HL-60 (cell line): ENCODE results near the gene DSN1.
"Not testable (repeated sequence)": the region's sequence is repeated elsewhere in the genome, so short reads cannot be mapped to it uniquely, and the experiment has no call there.

Source experiments
- POLR2AphosphoS5 ChIP-seq: IDR thresholded peaks from 2 replicates; pipeline ENCODE4 v1.6.1; 2012; ENCODE audit warnings: low read depth
- TF ChIP-seq, protein P1 (sequence below): IDR thresholded peaks from one replicate; pipeline ENCODE4 v1.5.1; 2011; ENCODE audit warnings: low read length, control low read depth, inconsistent platforms; ENCODE audit not compliant: insufficient read depth
- TF ChIP-seq, protein P2 (sequence below): IDR thresholded peaks from 2 replicates; pipeline ENCODE4 v1.6.1; 2012; ENCODE audit warnings: low read depth; ENCODE audit not compliant: insufficient replicate concordance

DNA sequence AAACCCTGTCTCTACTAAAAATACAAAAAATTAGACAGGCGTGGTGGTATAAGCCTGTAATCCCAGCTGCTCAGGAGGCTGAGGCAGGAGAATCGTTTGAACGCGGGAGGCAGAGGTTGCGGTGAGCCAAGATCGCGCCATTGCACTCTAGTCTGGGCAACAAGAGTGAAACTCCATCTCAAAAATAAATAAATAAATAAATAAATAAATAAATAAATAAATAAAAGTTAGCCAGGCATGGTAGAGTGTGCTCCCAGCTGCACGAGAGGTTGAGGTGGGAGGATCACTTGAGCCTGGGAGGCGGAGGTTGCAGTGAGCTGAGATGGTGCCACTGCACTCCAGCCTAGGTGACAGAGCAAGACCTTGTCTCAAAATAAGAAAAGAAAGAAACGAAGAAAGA is 25.8 kb upstream of the DSN1 start:
- TF ChIP-seq, protein P1, sequence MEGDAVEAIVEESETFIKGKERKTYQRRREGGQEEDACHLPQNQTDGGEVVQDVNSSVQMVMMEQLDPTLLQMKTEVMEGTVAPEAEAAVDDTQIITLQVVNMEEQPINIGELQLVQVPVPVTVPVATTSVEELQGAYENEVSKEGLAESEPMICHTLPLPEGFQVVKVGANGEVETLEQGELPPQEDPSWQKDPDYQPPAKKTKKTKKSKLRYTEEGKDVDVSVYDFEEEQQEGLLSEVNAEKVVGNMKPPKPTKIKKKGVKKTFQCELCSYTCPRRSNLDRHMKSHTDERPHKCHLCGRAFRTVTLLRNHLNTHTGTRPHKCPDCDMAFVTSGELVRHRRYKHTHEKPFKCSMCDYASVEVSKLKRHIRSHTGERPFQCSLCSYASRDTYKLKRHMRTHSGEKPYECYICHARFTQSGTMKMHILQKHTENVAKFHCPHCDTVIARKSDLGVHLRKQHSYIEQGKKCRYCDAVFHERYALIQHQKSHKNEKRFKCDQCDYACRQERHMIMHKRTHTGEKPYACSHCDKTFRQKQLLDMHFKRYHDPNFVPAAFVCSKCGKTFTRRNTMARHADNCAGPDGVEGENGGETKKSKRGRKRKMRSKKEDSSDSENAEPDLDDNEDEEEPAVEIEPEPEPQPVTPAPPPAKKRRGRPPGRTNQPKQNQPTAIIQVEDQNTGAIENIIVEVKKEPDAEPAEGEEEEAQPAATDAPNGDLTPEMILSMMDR: not testable (repeated sequence)
- TF ChIP-seq POLR2AphosphoS5: not testable (repeated sequence)
- TF ChIP-seq, protein P2, sequence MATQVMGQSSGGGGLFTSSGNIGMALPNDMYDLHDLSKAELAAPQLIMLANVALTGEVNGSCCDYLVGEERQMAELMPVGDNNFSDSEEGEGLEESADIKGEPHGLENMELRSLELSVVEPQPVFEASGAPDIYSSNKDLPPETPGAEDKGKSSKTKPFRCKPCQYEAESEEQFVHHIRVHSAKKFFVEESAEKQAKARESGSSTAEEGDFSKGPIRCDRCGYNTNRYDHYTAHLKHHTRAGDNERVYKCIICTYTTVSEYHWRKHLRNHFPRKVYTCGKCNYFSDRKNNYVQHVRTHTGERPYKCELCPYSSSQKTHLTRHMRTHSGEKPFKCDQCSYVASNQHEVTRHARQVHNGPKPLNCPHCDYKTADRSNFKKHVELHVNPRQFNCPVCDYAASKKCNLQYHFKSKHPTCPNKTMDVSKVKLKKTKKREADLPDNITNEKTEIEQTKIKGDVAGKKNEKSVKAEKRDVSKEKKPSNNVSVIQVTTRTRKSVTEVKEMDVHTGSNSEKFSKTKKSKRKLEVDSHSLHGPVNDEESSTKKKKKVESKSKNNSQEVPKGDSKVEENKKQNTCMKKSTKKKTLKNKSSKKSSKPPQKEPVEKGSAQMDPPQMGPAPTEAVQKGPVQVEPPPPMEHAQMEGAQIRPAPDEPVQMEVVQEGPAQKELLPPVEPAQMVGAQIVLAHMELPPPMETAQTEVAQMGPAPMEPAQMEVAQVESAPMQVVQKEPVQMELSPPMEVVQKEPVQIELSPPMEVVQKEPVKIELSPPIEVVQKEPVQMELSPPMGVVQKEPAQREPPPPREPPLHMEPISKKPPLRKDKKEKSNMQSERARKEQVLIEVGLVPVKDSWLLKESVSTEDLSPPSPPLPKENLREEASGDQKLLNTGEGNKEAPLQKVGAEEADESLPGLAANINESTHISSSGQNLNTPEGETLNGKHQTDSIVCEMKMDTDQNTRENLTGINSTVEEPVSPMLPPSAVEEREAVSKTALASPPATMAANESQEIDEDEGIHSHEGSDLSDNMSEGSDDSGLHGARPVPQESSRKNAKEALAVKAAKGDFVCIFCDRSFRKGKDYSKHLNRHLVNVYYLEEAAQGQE: not testable (repeated sequence)
